ENCODE measurements around the gene PTPN5.

Gene PTPN5

GRCh38 chr11:18720808-18721560, 70.6 kb downstream of the PTPN5 start:
- WGBS (ENCODE audit: extremely low coverage, insufficient coverage, insufficient read length) = no CpG with 5 or more reads among the region's 41 CpGs
- Histone ChIP-seq H3K4me1 (ENCODE audit: control insufficient read depth in 1 of 2, insufficient read depth in 2 of 2, low read length in 2 of 2) (peaks cover 4 to 9% of the 10 kb centered on the region in 2 experiments), H3K79me1 (ENCODE audit: low read length) (no peaks in the 10 kb centered on the region), H3K4me2 (ENCODE audit: low read length) (peak overlapping the region; percentile 83), H4K12ac (ENCODE audit: low read depth, low read length) (no peak overlapping the region), H3K9me3 (ENCODE audit: insufficient read depth, low read depth, low read length) (no peaks in the 10 kb centered on the region), H3K79me2 (ENCODE audit: control insufficient read depth, insufficient read depth, low read length, poor library complexity) (no peaks in the 10 kb centered on the region), H2BK5ac (ENCODE audit: low read depth, low read length, poor library complexity) (no peak overlapping the region), H2AFZ (ENCODE audit: insufficient read depth, low read length, poor library complexity) (no peak overlapping the region), H2BK12ac (ENCODE audit: low read length) (no peak overlapping the region), H4K8ac (ENCODE audit: low read depth, low read length) (no peak overlapping the region), H4K91ac (ENCODE audit: low read depth, low read length) (no peak overlapping the region), H3K27me3 (ENCODE audit: insufficient read depth, low read length) (peaks cover 5% of the 10 kb centered on the region), H3K9ac (ENCODE audit: low read length) (no peak overlapping the region), H2BK120ac (ENCODE audit: insufficient read depth, low read length, poor library complexity) (no peak overlapping the region), H3K23ac (ENCODE audit: low read length) (no peak overlapping the region), H3K27ac (ENCODE audit: low read depth, low read length) (no peak overlapping the region), H3K18ac (ENCODE audit: low read length) (no peak overlapping the region), H3K4ac (ENCODE audit: low read depth, low read length) (no peak overlapping the region), H2AK5ac (ENCODE audit: low read length) (no peak overlapping the region), H3K36me3 (ENCODE audit: control insufficient read depth in 1 of 2, insufficient read depth in 2 of 2, low read length in 2 of 2) (no peaks in the 10 kb centered on the region), H3K14ac (ENCODE audit: low read length) (no peak overlapping the region), H3K4me3 (ENCODE audit: low read depth, low read length) (peak overlapping the region; percentile 8)
- DNase-seq = peak; percentile 84 to 85

- Histone ChIP-seq H3K9me3 (ENCODE audit: insufficient read depth, low read depth, low read length) (peaks cover 2% of the 10 kb centered on the region), H3K18ac (ENCODE audit: low read length) (no peak overlapping the region), H3K27ac (ENCODE audit: low read depth, low read length) (no peak overlapping the region), H4K12ac (ENCODE audit: low read depth, low read length) (no peak overlapping the region), H4K91ac (ENCODE audit: low read depth, low read length) (no peak overlapping the region), H2BK5ac (ENCODE audit: low read depth, low read length, poor library complexity) (no peak overlapping the region), H3K4me1 (ENCODE audit: control insufficient read depth in 1 of 2, insufficient read depth in 2 of 2, low read length in 2 of 2) (peaks cover 4 to 9% of the 10 kb centered on the region in 2 experiments), H3K79me2 (ENCODE audit: control insufficient read depth, insufficient read depth, low read length, poor library complexity) (no peaks in the 10 kb centered on the region), H3K4ac (ENCODE audit: low read depth, low read length) (no peak overlapping the region), H2BK120ac (ENCODE audit: insufficient read depth, low read length, poor library complexity) (no peak overlapping the region), H2AFZ (ENCODE audit: insufficient read depth, low read length, poor library complexity) (no peak overlapping the region), H3K4me3 (ENCODE audit: low read depth, low read length) (no peak overlapping the region), H3K27me3 (ENCODE audit: insufficient read depth, low read length) (peaks cover 5% of the 10 kb centered on the region), H4K8ac (ENCODE audit: low read depth, low read length) (no peak overlapping the region), H3K14ac (ENCODE audit: low read length) (no peak overlapping the region), H3K4me2 (ENCODE audit: low read length) (no peak overlapping the region), H3K23ac (ENCODE audit: low read length) (no peak overlapping the region), H2BK12ac (ENCODE audit: low read length) (no peak overlapping the region), H3K79me1 (ENCODE audit: low read length) (no peaks in the 10 kb centered on the region), H3K9ac (ENCODE audit: low read length) (no peak overlapping the region), H2AK5ac (ENCODE audit: low read length) (no peak overlapping the region), H3K36me3 (ENCODE audit: control insufficient read depth in 1 of 2, insufficient read depth in 2 of 2, low read length in 2 of 2) (no peaks in the 10 kb centered on the region)
- no CpG with 5 or more reads among the region's 5 CpGs for WGBS (ENCODE audit: extremely low coverage, insufficient coverage, insufficient read length)
- no peak for DNase-seq
Measured at GRCh38 chr11:18720091-18720807, 71.3 kb downstream of the PTPN5 start.

- Histone ChIP-seq H3K9me3 (ENCODE audit: insufficient read depth, low read depth, low read length) (peaks cover 7% of the 10 kb centered on the region), H4K91ac (ENCODE audit: low read depth, low read length) (no peak overlapping the region), H2BK5ac (ENCODE audit: low read depth, low read length, poor library complexity) (no peak overlapping the region), H3K14ac (ENCODE audit: low read length) (no peak overlapping the region), H3K4me2 (ENCODE audit: low read length) (no peak overlapping the region), H3K4me3 (ENCODE audit: low read depth, low read length) (no peak overlapping the region), H3K9ac (ENCODE audit: low read length) (no peak overlapping the region), H3K79me2 (ENCODE audit: control insufficient read depth, insufficient read depth, low read length, poor library complexity) (no peaks in the 10 kb centered on the region), H3K27ac (ENCODE audit: low read depth, low read length) (no peak overlapping the region), H3K18ac (ENCODE audit: low read length) (no peak overlapping the region), H2BK120ac (ENCODE audit: insufficient read depth, low read length, poor library complexity) (no peak overlapping the region), H2BK12ac (ENCODE audit: low read length) (no peak overlapping the region), H3K79me1 (ENCODE audit: low read length) (no peaks in the 10 kb centered on the region), H3K23ac (ENCODE audit: low read length) (no peak overlapping the region), H2AFZ (ENCODE audit: insufficient read depth, low read length, poor library complexity) (no peak overlapping the region), H4K12ac (ENCODE audit: low read depth, low read length) (no peak overlapping the region), H2AK5ac (ENCODE audit: low read length) (no peak overlapping the region), H3K4me1 (ENCODE audit: control insufficient read depth in 1 of 2, insufficient read depth in 2 of 2, low read length in 2 of 2) (no peaks in the 10 kb centered on the region), H3K27me3 (ENCODE audit: insufficient read depth, low read length) (peaks cover 5% of the 10 kb centered on the region), H3K36me3 (ENCODE audit: control insufficient read depth in 1 of 2, insufficient read depth in 2 of 2, low read length in 2 of 2) (no peaks in the 10 kb centered on the region), H4K8ac (ENCODE audit: low read depth, low read length) (no peak overlapping the region), H3K4ac (ENCODE audit: low read depth, low read length) (no peak overlapping the region)
- no CpG with 5 or more reads among the region's 7 CpGs for WGBS (ENCODE audit: extremely low coverage, insufficient coverage, insufficient read length)
- no peak for DNase-seq
Measured at GRCh38 chr11:18715476-18715875, 76.1 kb downstream of the PTPN5 start.

GRCh38 chr11:18714443-18714780, 77.2 kb downstream of the PTPN5 start:
- no peak overlapping the region for H3K4me3 ChIP-seq (ENCODE audit: low read depth, low read length)
- no peak overlapping the region for H3K9ac ChIP-seq (ENCODE audit: low read length)
- H3K4me2 ChIP-seq (ENCODE audit: low read length) = no peak overlapping the region
- H3K36me3 ChIP-seq (ENCODE audit: control insufficient read depth in 1 of 2, insufficient read depth in 2 of 2, low read length in 2 of 2) = no peaks in the 10 kb centered on the region
- no peak overlapping the region for H3K4ac ChIP-seq (ENCODE audit: low read depth, low read length)
- H3K27me3 ChIP-seq (ENCODE audit: insufficient read depth, low read length) = peaks cover 5% of the 10 kb centered on the region
- H3K9me3 ChIP-seq (ENCODE audit: insufficient read depth, low read depth, low read length) = peaks cover 7% of the 10 kb centered on the region
- H3K14ac ChIP-seq (ENCODE audit: low read length) = no peak overlapping the region
- no peaks in the 10 kb centered on the region for H3K79me2 ChIP-seq (ENCODE audit: control insufficient read depth, insufficient read depth, low read length, poor library complexity)
- H3K79me1 ChIP-seq (ENCODE audit: low read length) = no peaks in the 10 kb centered on the region
- no peak overlapping the region for H2AK5ac ChIP-seq (ENCODE audit: low read length)
- no peak overlapping the region for H3K27ac ChIP-seq (ENCODE audit: low read depth, low read length)
- H3K18ac ChIP-seq (ENCODE audit: low read length) = no peak overlapping the region
- no peak overlapping the region for H4K8ac ChIP-seq (ENCODE audit: low read depth, low read length)
- H4K12ac ChIP-seq (ENCODE audit: low read depth, low read length) = no peak overlapping the region
- H2AFZ ChIP-seq (ENCODE audit: insufficient read depth, low read length, poor library complexity) = no peak overlapping the region
- WGBS (ENCODE audit: extremely low coverage, insufficient coverage, insufficient read length) = no CpG with 5 or more reads among the region's 10 CpGs
- H2BK5ac ChIP-seq (ENCODE audit: low read depth, low read length, poor library complexity) = no peak overlapping the region
- no peaks in the 10 kb centered on the region for H3K4me1 ChIP-seq (ENCODE audit: control insufficient read depth in 1 of 2, insufficient read depth in 2 of 2, low read length in 2 of 2)
- H2BK12ac ChIP-seq (ENCODE audit: low read length) = no peak overlapping the region
- DNase-seq = no peak
- no peak overlapping the region for H2BK120ac ChIP-seq (ENCODE audit: insufficient read depth, low read length, poor library complexity)
- H4K91ac ChIP-seq (ENCODE audit: low read depth, low read length) = no peak overlapping the region
- H3K23ac ChIP-seq (ENCODE audit: low read length) = no peak overlapping the region
